Measurements from ENCODE around the gene NDST3.

Gene NDST3

GRCh38 chr4:118102195-118102594 is 67.9 kb downstream of the NDST3 start:
- TF ChIP-seq PPARA (CRISPR knock-in tag; IDR thresholded peaks at IDR 0.05; ENCODE audit: borderline replicate concordance) (no peak), CSRNP3 (CRISPR knock-in tag; IDR thresholded peaks at IDR 0.05) (no peak), ZC3H10 (CRISPR knock-in tag; IDR thresholded peaks at IDR 0.05) (no peak), ARNTL (CRISPR knock-in tag; IDR thresholded peaks at IDR 0.05; ENCODE audit: borderline replicate concordance, low read depth) (no peak), ZFP3 (CRISPR knock-in tag; IDR thresholded peaks at IDR 0.05) (no peak), TSHZ2 (CRISPR knock-in tag; IDR thresholded peaks at IDR 0.05) (no peak), RARB (CRISPR knock-in tag; IDR thresholded peaks at IDR 0.05) (no peak), ZNF565 (CRISPR knock-in tag; conservative IDR thresholded peaks at IDR 0.05; ENCODE audit: low read depth) (no peak), PATZ1 (CRISPR knock-in tag; IDR thresholded peaks at IDR 0.05; ENCODE audit: borderline replicate concordance) (no peak), TCF4 (CRISPR knock-in tag; IDR thresholded peaks at IDR 0.05; ENCODE audit: borderline replicate concordance) (no peak), CSDC2 (CRISPR knock-in tag; IDR thresholded peaks at IDR 0.05) (no peak), ISL1 (CRISPR knock-in tag; IDR thresholded peaks at IDR 0.05) (no peak), SNAI2 (CRISPR knock-in tag; IDR thresholded peaks at IDR 0.05) (no peak), CREB5 (CRISPR knock-in tag; IDR thresholded peaks at IDR 0.05; ENCODE audit: low read depth) (no peak), ZNF8 (CRISPR knock-in tag; IDR thresholded peaks at IDR 0.05) (no peak), BACH2 (CRISPR knock-in tag; IDR thresholded peaks at IDR 0.05; ENCODE audit: borderline replicate concordance) (no peak), GLIS3 (CRISPR knock-in tag; IDR thresholded peaks at IDR 0.05) (no peak), ESRRG (CRISPR knock-in tag; IDR thresholded peaks at IDR 0.05) (no peak), POU6F1 (CRISPR knock-in tag; IDR thresholded peaks at IDR 0.05; ENCODE audit: borderline replicate concordance, low read depth) (no peak), OSR1 (CRISPR knock-in tag; IDR thresholded peaks at IDR 0.05) (no peak)
- no peak for ATAC-seq

- no peak for ATAC-seq
- no peak for TF ChIP-seq ISL1 (CRISPR knock-in tag; IDR thresholded peaks at IDR 0.05)
- TF ChIP-seq TSHZ2 (CRISPR knock-in tag; IDR thresholded peaks at IDR 0.05): no peak
- TF ChIP-seq ZNF70 (CRISPR knock-in tag; IDR thresholded peaks at IDR 0.05): no peak
- no peak for TF ChIP-seq GLIS3 (CRISPR knock-in tag; IDR thresholded peaks at IDR 0.05)
Measured at GRCh38 chr4:118112117-118113046, 78.1 kb downstream of the NDST3 start.
